Panc1 (cell line): ENCODE results near the gene RAB18. TPM values are rescaled to one million over a fixed set of nuclear protein-coding genes. Genes with fewer than 3 reads are reported as not detected.
A peak's percentile ranks its signal among the peaks of the same experiment; 100 is the strongest.

ENCODE experiments used
- ATAC-seq: fragments of 200-7000 bp; cut with Tn5 transposase; 2 replicates; pipeline ENCODE4 v1.9.1; 2020; ENCODE audit warnings: mild to moderate bottlenecking, moderate library complexity
- BruUV-seq: library from RNA; stranded (reverse); fragments of 400-500 nt; replicated peaks from 2 replicates; lab custom pipeline; 2021; lab: Mats Ljungman, UMichigan
- CTCF ChIA-PET: fragments of 300-600 bp; sonication (Branson Sonifier 250); formaldehyde crosslinking; loops from one replicate; lab custom pipeline; 2022; ENCODE audit warnings: antibody characterized with exemption; lab: Charles Lee
- POLR2A ChIA-PET: fragments of 300-600 bp; sonication (Branson Sonifier 250); formaldehyde crosslinking; loops from one replicate; lab custom pipeline; 2022; ENCODE audit warnings: antibody characterized with exemption; lab: Charles Lee
- DNase-seq: peaks from one replicate; pipeline ENCODE4 v3.0.0-alpha.2; 2010; ENCODE audit warnings: low read depth, low spot score
- H3K27ac ChIP-seq: 2 replicates; pipeline ENCODE4 v1.5.1; 2011; ENCODE audit warnings: mild to moderate bottlenecking, low read length, inconsistent platforms
- H3K27me3 ChIP-seq: fragments of 200-500 bp; sonication (Bioruptor generic); 2 replicates; pipeline ENCODE4 v1.6.0; 2014; ENCODE audit warnings: low read length, inconsistent platforms; ENCODE audit not compliant: control insufficient read depth, insufficient read depth
- H3K36me3 ChIP-seq: fragments of 200-500 bp; sonication (Bioruptor generic); 2 replicates; pipeline ENCODE4 v1.5.1; 2014; ENCODE audit warnings: inconsistent platforms, mild to moderate bottlenecking, low read length, moderate library complexity; ENCODE audit not compliant: control insufficient read depth, insufficient read depth
- H3K4me1 ChIP-seq: 2 replicates; pipeline ENCODE4 v1.5.1; 2011; ENCODE audit warnings: inconsistent platforms, mild to moderate bottlenecking, low read length, moderate library complexity; ENCODE audit not compliant: control insufficient read depth, insufficient read depth
- H3K4me3 ChIP-seq, 2 experiments: 2 replicates each; pipeline ENCODE4 v1.5.1; 2011 to 2012; ENCODE audit warnings: low read depth in 2 of 2, low read length in 2 of 2, mild to moderate bottlenecking in 2 of 2, inconsistent platforms in 1 of 2, moderate library complexity in 1 of 2
- H3K9me3 ChIP-seq: fragments of 200-500 bp; sonication (Bioruptor generic); 2 replicates; pipeline ENCODE4 v1.5.1; 2014; ENCODE audit warnings: low read depth, mild to moderate bottlenecking, inconsistent platforms, low read length, moderate library complexity; ENCODE audit not compliant: control insufficient read depth, insufficient read depth
- POLR2AphosphoS5 ChIP-seq: IDR thresholded peaks from 2 replicates; pipeline ENCODE4 v1.6.1; 2012; ENCODE audit warnings: mild to moderate bottlenecking, low read depth, low read length, moderate library complexity
- SIN3A ChIP-seq: IDR thresholded peaks from 2 replicates; pipeline ENCODE4 v1.6.1; 2012; ENCODE audit warnings: low read depth, mild to moderate bottlenecking, low read length, moderate library complexity, borderline replicate concordance; ENCODE audit not compliant: insufficient read depth
- TCF7L2 ChIP-seq: IDR thresholded peaks from 2 replicates; pipeline ENCODE4 v1.6.1; 2011; ENCODE audit warnings: mild to moderate bottlenecking, low read depth, low read length, inconsistent platforms
- in situ Hi-C: cut with HindIII; loops from 2 replicates; pipeline ENCODE4 v1.10.0; 2016; ENCODE audit warnings: low sequenced_read_pairs, low pct_unique_long_range_greater_than_20kb
- intact Hi-C: fragments of 100-400 bp; cut with micrococcal nuclease; formaldehyde crosslinking; loops from one replicate; pipeline ENCODE4 v1.10.0; 2022; ENCODE audit not compliant: unreplicated experiment
- total RNA-seq: library from RNA; stranded (reverse); gene quantifications from one replicate; pipeline ENCODE4 v1.2.1, GENCODE V29; 2021; ENCODE audit not compliant: unreplicated experiment
- TF ChIP-seq, protein P1 (sequence below), 2 experiments: IDR thresholded peaks; 2 replicates each; pipeline ENCODE4 v1.6.1; 2011 to 2012; ENCODE audit warnings: low read depth in 2 of 2, control low read depth in 1 of 2, low read length in 1 of 2, mild to moderate bottlenecking in 1 of 2, moderate library complexity in 1 of 2; ENCODE audit not compliant: insufficient read depth in 1 of 2
- TF ChIP-seq, protein P2 (sequence below): fragments of 450-650 bp; IDR thresholded peaks from 2 replicates; pipeline ENCODE4 v1.5.1; 2017; ENCODE audit warnings: mild to moderate bottlenecking

The RAB18 gene
- total RNA-seq, 1 experiment from 2014 or later = 55.4 TPM

DNA sequence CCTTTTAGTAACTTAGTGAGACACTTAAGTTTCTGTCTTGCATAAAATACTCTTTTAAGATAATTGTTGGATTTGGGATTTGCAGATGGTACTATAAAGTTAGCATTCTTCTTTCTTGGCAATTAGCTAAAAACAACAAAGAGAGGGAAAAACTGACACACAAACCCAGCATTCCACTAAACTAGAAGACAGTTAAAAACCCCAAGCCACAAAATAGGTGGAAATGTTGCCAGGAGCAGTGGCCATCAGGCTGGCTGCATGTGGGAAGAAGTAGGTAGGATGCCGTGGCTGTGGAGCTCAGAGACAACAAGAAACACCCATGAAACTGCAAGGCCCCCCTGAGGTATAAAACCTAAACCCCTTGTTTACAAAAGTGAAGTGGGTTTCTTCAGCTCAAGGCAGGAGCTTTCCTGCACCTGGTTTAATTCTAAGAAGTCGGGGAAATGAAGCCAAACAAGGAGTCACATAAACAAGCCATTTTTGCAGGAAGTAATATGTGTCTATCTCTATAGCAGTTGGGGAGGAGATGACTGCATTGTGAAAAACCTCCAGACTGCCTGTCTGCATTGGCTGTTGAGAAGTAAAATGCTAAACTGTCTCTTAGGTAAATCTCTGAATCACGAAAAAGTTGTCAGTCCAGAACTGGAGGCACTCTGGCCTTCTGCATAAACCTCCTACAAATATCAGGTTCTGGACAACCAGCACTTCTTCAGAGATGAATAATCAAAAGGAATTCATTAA is 9.5 kb downstream of the RAB18 start:
- H3K27ac ChIP-seq = no peak overlapping the region
- H3K4me1 ChIP-seq = no peaks in the 10 kb centered on the region
- H3K9me3 ChIP-seq = no peaks in the 10 kb centered on the region
- intact Hi-C loops = no loop called here
- no peaks in the 10 kb centered on the region for H3K27me3 ChIP-seq
- ChIA-PET CTCF (no interaction called here), POLR2A (no interaction called here)
- TF ChIP-seq TCF7L2 (no peak), POLR2AphosphoS5 (no peak), SIN3A (no peak)
- TF ChIP-seq, protein P1, sequence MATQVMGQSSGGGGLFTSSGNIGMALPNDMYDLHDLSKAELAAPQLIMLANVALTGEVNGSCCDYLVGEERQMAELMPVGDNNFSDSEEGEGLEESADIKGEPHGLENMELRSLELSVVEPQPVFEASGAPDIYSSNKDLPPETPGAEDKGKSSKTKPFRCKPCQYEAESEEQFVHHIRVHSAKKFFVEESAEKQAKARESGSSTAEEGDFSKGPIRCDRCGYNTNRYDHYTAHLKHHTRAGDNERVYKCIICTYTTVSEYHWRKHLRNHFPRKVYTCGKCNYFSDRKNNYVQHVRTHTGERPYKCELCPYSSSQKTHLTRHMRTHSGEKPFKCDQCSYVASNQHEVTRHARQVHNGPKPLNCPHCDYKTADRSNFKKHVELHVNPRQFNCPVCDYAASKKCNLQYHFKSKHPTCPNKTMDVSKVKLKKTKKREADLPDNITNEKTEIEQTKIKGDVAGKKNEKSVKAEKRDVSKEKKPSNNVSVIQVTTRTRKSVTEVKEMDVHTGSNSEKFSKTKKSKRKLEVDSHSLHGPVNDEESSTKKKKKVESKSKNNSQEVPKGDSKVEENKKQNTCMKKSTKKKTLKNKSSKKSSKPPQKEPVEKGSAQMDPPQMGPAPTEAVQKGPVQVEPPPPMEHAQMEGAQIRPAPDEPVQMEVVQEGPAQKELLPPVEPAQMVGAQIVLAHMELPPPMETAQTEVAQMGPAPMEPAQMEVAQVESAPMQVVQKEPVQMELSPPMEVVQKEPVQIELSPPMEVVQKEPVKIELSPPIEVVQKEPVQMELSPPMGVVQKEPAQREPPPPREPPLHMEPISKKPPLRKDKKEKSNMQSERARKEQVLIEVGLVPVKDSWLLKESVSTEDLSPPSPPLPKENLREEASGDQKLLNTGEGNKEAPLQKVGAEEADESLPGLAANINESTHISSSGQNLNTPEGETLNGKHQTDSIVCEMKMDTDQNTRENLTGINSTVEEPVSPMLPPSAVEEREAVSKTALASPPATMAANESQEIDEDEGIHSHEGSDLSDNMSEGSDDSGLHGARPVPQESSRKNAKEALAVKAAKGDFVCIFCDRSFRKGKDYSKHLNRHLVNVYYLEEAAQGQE (IDR thresholded peaks at IDR 0.05; ENCODE audit: insufficient read depth in 1 of 2, low read depth in 2 of 2, low read length in 1 of 2) = no peak
- TF ChIP-seq, protein P2, sequence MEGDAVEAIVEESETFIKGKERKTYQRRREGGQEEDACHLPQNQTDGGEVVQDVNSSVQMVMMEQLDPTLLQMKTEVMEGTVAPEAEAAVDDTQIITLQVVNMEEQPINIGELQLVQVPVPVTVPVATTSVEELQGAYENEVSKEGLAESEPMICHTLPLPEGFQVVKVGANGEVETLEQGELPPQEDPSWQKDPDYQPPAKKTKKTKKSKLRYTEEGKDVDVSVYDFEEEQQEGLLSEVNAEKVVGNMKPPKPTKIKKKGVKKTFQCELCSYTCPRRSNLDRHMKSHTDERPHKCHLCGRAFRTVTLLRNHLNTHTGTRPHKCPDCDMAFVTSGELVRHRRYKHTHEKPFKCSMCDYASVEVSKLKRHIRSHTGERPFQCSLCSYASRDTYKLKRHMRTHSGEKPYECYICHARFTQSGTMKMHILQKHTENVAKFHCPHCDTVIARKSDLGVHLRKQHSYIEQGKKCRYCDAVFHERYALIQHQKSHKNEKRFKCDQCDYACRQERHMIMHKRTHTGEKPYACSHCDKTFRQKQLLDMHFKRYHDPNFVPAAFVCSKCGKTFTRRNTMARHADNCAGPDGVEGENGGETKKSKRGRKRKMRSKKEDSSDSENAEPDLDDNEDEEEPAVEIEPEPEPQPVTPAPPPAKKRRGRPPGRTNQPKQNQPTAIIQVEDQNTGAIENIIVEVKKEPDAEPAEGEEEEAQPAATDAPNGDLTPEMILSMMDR = no peak
- in situ Hi-C loops = no loop called here
- H3K4me3 ChIP-seq = no peak overlapping the region
- DNase-seq (no peak), ATAC-seq (no peak)
- H3K36me3 ChIP-seq = peaks cover 5% of the 10 kb centered on the region; the same call in 1 of the 2 replicates
- BruUV-seq = no TSS peak

DNA sequence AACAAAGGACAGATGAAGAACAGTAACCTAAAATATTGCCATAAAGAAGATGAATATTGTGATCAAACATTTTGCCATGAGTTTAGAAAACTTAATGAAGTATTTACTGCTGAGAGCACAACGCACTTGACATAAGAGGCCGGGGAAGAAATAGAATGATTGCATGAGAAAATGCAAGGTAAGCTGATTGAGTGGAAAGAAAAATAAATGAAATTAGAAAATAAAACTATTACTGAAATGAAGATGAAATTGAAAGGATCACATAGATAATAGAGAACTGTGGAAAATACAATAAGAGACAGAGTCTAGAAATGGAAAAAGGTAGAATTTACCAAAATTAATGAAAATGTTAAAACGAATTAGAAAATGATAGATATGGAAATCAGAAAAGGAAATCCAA is 10.1 kb downstream of the RAB18 start:
- intact Hi-C loops = no loop called here
- Histone ChIP-seq H3K9me3 (no peaks in the 10 kb centered on the region), H3K4me3 (no peak overlapping the region), H3K36me3 (peaks cover 5% of the 10 kb centered on the region; the same call in 1 of the 2 replicates), H3K4me1 (no peaks in the 10 kb centered on the region), H3K27ac (no peak overlapping the region), H3K27me3 (no peaks in the 10 kb centered on the region)
- DNase-seq (no peak), ATAC-seq (no peak)
- TF ChIP-seq SIN3A = no peak
- TF ChIP-seq, protein P2 = no peak
- no peak for TF ChIP-seq TCF7L2
- TF ChIP-seq, protein P1 (IDR thresholded peaks at IDR 0.05; ENCODE audit: insufficient read depth in 1 of 2, low read depth in 2 of 2, low read length in 1 of 2) = no peak
- no peak for TF ChIP-seq POLR2AphosphoS5
- BruUV-seq = TSS peak; percentile 24
- ChIA-PET POLR2A (no interaction called here), CTCF (no interaction called here)
- in situ Hi-C loops = no loop called here
